Measurements from ENCODE around the gene TTLL11.

The TTLL11 gene

DNA sequence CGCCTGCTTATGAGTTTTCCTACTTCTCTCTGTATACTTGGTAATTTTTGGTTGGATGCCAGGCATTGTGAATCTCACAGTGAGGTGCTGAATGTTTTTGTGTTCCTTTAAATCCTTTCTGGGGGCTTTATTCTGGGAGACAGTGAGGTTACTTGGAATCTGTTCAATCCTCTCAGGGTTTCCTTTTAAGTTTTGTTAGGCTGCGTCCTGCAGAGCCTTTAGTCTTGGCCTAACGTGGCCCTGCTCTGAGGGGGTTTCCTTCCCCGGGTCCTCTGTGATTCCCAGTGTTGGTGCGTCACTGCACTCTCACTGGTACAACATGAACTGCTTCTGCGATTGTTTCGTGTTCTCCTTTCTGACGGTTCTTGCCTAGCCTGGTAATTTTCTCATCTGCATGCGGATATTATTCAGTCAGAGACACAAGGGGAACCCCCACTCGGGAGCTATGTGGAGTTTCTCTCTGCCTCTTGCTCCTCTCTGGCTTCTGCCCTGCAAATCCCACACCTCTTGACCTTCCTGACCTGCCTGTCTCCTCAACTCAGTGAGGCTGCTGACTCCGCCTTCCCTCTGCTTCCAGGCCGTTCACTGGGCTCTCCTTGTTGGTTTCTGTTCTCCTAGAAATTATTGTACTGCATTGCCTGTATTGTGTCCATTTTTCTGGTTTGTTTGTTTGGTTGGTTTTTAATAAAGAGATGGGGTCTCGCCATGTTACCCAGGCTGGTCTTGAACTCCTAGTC lies 313.6 kb downstream of the TTLL11 start:
- no peak for DNase-seq

DNA sequence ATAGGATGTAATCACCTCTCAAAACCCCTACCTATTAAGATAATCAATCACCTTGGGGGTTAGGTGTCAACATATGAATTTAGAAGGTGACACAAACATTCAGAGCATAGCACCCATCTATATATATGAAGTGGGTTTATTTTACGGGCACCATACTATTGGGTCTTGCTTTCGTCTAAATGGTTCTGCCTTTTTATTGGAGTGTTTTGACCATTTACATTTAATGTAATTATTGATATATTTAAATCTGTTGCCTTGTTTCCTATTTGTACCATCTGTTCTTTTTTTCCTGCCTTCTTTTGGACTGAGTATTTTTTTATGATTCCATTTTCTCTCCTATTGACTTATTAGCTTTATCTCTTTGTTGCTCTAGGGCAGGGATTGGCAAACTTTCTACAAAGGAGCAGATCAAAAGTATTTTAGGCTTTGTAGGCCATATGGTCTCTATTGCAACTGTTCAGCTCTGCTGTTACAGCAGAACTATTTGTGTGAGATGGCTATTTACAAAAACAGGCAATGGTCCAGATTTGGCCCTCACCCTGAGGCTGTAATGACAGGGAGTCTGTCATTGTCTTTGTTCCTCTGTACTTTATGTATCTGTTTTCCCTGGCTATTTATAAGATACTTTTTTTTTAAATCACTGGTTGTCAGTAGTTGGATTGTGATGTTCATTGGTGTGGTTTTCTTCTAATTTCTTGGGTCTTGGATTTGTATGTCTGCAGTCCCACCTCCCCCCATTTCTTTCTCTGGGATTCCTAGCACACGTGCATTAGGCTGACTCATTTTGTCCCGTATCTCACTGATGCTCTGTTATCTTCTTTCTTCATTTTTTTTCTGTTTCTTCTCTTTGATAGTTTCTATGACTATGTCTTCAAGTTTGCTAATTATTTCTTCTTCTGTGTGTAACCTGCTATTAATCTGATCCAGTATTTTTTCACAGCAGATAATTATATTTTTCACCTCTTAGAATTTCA lies 314.6 kb downstream of the TTLL11 start:
- no peak for DNase-seq

DNA sequence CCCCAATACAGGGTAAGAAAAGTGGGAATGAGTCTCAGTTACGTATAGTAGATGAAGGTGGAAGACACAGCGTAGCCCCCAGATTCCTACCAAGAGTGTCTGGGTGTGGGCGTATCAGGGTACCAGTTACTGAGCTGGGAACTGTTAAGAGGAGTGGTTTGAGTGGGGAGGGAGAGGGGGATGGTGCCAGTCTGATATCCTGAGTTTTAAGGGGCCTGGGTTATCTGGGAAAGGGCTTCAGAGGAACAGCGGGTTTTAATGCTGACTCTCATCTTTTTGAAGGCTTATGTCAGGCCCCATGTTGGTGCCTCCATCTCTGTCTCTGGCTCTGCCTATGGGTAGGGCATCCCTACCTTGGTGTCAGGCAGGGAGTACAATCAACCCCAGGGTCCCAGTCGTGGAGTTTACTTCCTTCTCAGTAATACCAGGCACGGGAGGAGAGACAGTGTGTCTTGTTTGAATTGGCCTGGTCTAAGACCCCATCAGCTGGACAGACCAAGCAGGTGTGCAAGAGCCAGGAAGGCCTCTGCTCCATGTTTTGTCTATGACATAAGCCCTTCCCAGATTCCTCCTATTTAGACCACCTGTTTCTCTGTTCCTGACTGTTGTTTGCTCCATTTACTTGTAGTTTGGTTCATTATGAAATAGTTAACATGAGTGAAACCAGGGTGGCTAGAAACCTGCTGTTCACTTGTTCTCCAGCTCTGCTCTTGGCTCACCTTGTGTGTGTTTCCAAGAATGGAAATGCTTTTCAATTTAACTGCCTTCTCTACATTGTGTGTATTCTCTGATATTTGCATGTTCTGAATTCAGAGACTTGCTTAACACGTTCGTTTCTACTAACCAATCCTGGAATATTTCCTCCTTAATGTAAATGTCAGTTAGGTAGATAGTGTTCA lies 316.1 kb downstream of the TTLL11 start:
- DNase-seq = no peak

DNA sequence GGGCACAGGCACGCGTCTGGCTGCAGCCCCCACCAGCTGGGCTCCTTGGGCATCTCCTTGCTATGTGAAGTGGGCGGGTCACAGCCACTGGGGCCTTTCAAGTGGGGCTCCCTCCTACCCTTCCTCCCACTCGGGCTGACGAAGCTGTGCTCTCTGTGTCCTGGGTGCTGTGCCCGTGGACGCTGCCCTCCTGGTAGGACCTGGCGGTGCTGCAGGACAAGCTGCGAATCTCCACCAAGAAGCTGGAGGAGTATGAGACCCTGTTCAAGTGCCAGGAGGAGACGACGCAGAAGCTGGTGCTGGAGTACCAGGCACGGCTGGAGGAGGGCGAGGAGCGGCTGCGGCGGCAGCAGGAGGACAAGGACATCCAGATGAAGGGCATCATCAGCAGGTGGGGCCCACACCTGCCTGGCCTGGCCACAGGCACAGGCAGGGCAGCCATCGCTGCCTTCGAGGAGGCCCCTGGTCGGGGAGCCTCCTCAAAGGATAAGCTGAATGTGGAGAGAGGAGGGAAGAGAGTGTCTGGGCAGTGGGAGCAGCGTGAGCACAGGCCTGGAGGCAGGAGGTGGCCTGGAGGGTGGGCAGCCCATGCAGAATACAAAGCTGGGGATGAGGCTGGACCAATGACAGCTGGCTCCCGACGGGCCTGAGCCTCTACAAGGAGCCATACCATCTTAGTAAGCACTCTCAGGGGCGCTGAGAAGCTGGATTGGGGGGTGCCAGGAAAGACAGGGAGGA lies 316.9 kb downstream of the TTLL11 start:
- no peak for DNase-seq

DNA sequence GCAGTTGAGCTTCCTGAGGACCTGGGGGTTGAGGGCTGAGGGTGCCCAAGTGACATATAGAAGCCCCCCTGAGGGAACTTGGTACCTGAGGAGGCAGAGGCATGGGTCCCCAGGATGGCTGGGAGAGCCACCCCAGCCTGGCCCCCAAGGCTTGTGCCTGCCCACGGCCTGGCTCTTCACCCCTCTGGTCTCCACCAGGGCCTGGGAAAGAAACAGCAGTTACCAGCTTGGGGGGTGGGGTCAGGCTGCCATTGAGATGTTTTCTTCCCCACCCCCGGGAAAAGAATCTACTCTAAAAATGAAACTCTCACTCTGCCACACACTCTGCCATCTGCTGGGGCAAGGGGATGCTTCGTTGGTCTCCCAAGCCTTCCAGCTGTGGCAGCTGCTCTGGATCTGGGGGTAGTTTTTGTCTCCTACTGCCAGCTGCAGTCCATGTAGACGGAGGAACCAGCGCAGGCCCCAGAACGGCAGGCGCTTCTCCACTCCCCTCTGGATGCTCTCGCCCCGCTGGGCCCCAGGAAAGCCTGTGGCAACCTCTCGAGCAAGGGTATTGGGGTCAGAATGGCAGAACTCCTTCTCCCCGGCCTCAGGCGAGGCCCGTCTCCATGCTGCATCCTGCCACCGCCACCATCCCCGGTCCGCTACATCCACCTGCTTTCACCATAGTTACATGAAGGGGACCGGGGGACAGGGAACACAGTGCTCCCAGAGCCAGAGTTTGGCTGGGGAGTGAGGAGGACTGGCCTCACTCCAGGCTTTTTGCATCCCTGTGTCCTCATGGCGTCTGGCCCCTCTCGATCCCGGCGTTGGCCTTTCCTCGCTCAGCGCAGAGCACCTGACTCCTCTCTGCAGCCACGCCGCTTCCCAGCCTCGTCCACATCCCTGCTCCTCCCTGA lies 318.1 kb downstream of the TTLL11 start:
- peak in 2 of 5 donors; percentile 1 to 6 for DNase-seq

DNA sequence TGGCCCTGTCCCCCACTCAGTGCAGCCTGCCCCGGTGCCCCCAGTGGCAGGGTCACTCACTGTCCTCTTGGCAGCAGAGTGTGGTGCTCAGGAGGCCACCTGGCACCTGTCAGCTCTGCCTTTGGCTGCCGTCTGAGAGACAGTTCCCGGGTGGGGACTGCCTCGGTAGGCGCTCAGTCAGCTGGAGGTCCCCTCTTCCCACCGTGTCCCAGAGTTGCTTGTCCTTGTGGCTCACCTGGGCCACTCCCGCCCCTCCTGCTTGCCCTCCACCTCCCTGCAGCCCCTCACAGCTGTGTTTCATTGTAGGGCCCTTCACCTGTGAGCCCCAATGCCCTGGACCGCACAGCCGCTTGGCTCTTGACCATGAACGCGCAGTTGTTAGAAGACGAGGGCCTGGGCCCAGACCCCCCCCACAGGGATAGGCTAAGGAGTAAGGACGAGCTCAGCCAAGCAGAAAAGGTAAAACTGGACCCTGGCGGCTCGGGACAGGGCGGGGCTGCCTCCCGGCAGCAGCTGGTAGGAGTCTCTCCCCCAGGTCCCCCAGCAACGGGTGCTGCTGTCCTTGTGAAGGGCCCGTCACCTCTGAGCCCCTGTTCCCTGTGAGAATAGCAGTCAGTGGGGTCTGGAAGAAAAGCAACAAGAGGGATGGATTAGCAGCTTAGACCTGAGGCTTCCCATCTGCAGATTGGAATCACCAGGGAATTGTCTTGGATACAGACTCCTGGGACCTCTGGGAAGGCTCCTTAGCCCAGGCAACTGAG lies 319.0 kb downstream of the TTLL11 start:
- peak in 2 of 5 donors; percentile 5 to 6 for DNase-seq

DNA sequence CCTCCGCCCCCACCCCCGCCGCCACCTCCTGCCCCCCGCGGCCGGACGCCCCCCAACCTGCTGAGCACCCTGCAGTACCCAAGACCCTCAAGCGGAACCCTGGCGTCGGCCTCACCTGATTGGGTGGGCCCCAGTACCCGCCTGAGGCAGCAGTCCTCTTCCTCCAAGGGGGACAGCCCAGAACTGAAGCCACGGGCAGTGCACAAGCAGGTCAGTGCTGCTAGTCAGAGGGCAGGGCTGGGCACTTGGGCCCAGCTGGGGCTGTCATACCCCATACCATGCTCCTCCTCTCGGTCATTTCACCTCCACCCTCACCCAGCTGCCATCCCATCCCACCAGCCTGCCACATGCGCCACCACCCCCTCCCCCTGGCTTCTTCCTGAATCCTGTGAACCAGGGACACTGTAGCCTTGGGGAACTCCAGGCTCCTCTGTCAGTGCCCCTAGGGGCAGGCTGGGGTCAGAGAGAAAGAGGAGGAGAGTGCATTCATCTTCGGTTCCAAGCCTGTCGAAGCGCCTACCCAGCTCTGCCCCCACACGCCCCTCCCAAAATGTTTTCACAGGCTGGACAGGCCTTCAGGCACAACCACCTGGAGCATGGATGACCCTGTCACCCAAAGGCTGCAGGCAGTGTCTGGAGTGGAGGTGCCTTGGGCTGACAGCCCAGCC lies 319.7 kb downstream of the TTLL11 start:
- peak in 2 of 5 donors; percentile 2 to 8 for DNase-seq

DNA sequence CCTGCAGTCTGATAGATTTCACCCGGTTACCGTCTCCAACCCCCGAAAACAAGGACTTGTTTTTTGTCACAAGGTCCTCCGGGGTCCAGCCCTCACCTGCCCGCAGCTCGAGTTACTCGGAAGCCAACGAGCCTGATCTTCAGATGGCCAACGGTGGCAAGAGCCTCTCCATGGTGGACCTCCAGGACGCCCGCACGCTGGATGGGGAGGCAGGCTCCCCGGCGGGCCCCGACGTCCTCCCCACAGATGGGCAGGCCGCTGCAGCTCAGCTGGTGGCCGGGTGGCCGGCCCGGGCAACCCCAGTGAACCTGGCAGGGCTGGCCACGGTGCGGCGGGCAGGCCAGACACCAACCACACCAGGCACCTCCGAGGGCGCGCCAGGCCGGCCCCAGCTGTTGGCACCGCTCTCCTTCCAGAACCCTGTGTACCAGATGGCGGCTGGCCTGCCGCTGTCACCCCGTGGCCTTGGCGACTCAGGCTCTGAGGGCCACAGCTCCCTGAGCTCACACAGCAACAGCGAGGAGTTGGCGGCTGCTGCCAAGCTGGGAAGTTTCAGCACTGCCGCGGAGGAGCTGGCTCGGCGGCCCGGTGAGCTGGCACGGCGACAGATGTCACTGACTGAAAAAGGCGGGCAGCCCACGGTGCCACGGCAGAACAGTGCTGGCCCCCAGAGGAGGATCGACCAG lies 320.4 kb downstream of the TTLL11 start:
- peak in 2 of 5 donors; percentile 2 to 9 for DNase-seq
